GM12872 (cell line): Measurements from ENCODE around the gene ARSD.

ENCODE experiments used
- TF ChIP-seq, protein P1 (sequence below): IDR thresholded peaks from 3 replicates; pipeline ENCODE4 v1.5.1; 2011; ENCODE audit warnings: low read depth, mild to moderate bottlenecking, low read length, moderate library complexity; ENCODE audit not compliant: insufficient read depth

ARSD gene

DNA sequence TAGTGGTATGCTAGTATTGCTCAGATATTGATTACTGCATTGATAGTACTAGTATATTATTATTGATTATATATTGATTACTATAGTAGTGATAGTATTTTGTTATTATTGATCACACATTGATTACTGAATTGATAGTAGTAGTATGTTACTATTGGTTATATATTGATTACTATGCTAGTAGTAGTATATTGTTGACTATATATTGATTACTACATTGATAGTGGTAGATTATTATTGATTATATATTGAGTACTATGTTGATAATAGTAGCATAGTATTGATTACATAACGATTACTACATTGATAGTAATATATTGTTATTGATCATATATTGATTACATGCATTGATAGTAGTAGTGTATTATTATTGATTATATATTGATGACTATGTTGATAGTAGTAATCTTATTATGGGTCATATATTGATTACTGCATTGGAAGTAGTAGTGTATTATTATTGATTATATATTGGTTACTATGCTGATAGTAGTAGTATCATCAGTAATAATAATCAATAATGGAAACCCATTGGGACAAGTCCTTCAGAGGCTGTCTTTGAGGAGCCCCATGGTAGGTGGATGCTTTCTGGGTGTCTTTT, 69.8 kb downstream of the ARSD start:
- TF ChIP-seq, protein P1, sequence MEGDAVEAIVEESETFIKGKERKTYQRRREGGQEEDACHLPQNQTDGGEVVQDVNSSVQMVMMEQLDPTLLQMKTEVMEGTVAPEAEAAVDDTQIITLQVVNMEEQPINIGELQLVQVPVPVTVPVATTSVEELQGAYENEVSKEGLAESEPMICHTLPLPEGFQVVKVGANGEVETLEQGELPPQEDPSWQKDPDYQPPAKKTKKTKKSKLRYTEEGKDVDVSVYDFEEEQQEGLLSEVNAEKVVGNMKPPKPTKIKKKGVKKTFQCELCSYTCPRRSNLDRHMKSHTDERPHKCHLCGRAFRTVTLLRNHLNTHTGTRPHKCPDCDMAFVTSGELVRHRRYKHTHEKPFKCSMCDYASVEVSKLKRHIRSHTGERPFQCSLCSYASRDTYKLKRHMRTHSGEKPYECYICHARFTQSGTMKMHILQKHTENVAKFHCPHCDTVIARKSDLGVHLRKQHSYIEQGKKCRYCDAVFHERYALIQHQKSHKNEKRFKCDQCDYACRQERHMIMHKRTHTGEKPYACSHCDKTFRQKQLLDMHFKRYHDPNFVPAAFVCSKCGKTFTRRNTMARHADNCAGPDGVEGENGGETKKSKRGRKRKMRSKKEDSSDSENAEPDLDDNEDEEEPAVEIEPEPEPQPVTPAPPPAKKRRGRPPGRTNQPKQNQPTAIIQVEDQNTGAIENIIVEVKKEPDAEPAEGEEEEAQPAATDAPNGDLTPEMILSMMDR, result no peak

DNA sequence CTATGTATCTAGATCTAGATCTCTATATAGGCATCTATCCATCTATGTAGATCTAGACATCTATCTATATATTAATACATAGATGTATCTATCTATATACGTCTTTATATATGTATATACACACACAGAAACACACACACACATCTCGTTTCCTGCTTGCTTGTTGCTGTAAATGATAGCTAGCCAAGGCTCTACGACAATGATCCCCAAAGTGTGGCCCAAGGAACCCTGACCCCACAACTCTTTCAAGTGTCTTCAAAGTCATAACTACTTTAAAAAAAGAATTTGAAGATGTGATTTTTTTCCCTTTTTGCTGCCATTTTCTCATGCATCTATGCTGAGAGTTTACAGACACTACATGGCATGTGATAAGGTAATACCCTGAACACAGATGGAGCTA, 71.6 kb downstream of the ARSD start:
- TF ChIP-seq, protein P1, result no peak

DNA sequence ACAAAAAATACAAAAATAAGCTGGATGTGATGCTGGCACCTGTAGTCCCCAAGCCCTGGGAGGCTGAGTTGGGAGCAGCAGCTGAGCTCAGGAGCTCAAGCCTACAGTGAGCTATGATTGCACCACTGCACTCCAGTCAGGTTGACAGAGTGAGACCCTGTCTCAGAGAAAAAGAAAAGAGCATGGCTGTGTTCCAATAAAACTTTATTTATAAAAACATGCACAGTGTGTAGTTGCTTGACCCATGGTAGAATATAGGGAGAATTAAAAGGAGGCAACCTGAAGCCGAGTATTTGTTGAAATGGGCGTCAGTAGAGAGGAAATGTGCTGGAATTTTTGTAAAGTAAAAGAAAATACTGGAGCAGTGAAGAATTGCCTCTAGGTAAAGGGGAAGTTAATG, 73.4 kb downstream of the ARSD start:
- TF ChIP-seq, protein P1, result no peak

DNA sequence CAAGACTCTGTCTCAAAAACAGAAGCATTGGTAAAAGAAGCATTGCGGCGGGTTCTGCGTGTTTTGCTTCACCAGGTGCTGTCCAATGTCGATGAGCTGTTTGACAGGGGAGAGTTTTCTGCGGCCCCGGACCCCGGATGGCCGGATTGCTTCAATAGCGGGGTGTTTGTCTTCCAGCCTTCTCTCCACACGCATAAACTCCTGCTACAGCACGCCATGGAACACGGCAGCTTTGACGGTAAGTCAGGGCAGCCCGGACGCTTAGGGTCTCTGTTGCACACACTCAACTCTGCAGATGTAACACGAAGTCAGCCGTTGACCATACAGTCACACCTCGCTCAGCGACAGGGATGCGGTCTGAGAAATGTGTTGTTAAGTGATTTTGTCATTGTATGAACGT, 74.2 kb downstream of the ARSD start:
- TF ChIP-seq, protein P1, result no peak
